GM12864 (cell line): ENCODE measurements around the gene PCNT.
"Not testable (repeated sequence)": the region's sequence is repeated elsewhere in the genome, so short reads cannot be mapped to it uniquely, and the experiment has no call there.

ENCODE experiments used
- DNase-seq: peaks from one replicate; pipeline ENCODE4 v3.0.0-alpha.2; 2011; ENCODE audit warnings: low read depth
- H3K4me3 ChIP-seq: 2 replicates; pipeline ENCODE4 v1.5.1; 2011; ENCODE audit warnings: mild to moderate bottlenecking, low read depth, low read length, control low read depth
- CTCF ChIP-seq: IDR thresholded peaks from 2 replicates; pipeline ENCODE4 v1.5.1; 2011; ENCODE audit warnings: low read depth, mild to moderate bottlenecking, moderate library complexity, low read length, control low read depth, inconsistent platforms; ENCODE audit errors: missing control alignments

PCNT gene

GRCh38 chr21:46372014-46372485 lies 48.1 kb downstream of the PCNT start:
- no peak for DNase-seq
- no peak for TF ChIP-seq CTCF
- H3K4me3 ChIP-seq, result no peak overlapping the region

GRCh38 chr21:46372947-46373346 lies 49.0 kb downstream of the PCNT start:
- H3K4me3 ChIP-seq, DNase-seq: not testable (repeated sequence)

- no peak for DNase-seq
- no peak overlapping the region for H3K4me3 ChIP-seq
- TF ChIP-seq CTCF, result no peak
Observed at GRCh38 chr21:46374761-46375389, 50.9 kb downstream of the PCNT start.

GRCh38 chr21:46375560-46376230 lies 51.7 kb downstream of the PCNT start:
- TF ChIP-seq CTCF, result no peak
- no peak for DNase-seq
- no peak overlapping the region for H3K4me3 ChIP-seq

GRCh38 chr21:46376231-46376628 lies 52.3 kb downstream of the PCNT start:
- DNase-seq, result no peak
- no peak overlapping the region for H3K4me3 ChIP-seq
- TF ChIP-seq CTCF, result no peak

- TF ChIP-seq CTCF, result no peak
- no peak for DNase-seq
- H3K4me3 ChIP-seq, result no peak overlapping the region
Observed at GRCh38 chr21:46376856-46377453, 53.0 kb downstream of the PCNT start.

GRCh38 chr21:46377789-46378188 lies 53.8 kb downstream of the PCNT start:
- no peak overlapping the region for H3K4me3 ChIP-seq
- no peak for TF ChIP-seq CTCF
- DNase-seq, result no peak
